Activated naive CD4-positive, alpha-beta T cell treated with anti-CD3 and anti-CD28 coated beads, Interleukin-2, amount 50 U/mL, for 24 hours (primary cell): ENCODE results near the gene CEP164.
A peak's percentile ranks its signal among the peaks of the same experiment; 100 is the strongest.
"Not testable (repeated sequence)": the region's sequence is repeated elsewhere in the genome, so short reads cannot be mapped to it uniquely, and the experiment has no call there.

Source experiments
- H3K27ac Mint-ChIP-seq: one replicate; pipeline ENCODE4 v1.8.0; 2021; ENCODE audit warnings: mild to moderate bottlenecking, mixed read lengths
- H3K27me3 Mint-ChIP-seq: one replicate; pipeline ENCODE4 v1.8.0; 2021; ENCODE audit warnings: mixed read lengths
- H3K36me3 Mint-ChIP-seq: one replicate; pipeline ENCODE4 v1.8.0; 2021; ENCODE audit warnings: mixed read lengths
- H3K4me1 Mint-ChIP-seq: one replicate; pipeline ENCODE4 v1.8.0; 2021; ENCODE audit warnings: mixed read lengths
- H3K4me3 Mint-ChIP-seq: one replicate; pipeline ENCODE4 v1.8.0; 2021; ENCODE audit warnings: mild to moderate bottlenecking, mixed read lengths
- H3K9me3 Mint-ChIP-seq: one replicate; pipeline ENCODE4 v1.8.0; 2021; ENCODE audit warnings: mixed read lengths

CEP164 gene

DNA sequence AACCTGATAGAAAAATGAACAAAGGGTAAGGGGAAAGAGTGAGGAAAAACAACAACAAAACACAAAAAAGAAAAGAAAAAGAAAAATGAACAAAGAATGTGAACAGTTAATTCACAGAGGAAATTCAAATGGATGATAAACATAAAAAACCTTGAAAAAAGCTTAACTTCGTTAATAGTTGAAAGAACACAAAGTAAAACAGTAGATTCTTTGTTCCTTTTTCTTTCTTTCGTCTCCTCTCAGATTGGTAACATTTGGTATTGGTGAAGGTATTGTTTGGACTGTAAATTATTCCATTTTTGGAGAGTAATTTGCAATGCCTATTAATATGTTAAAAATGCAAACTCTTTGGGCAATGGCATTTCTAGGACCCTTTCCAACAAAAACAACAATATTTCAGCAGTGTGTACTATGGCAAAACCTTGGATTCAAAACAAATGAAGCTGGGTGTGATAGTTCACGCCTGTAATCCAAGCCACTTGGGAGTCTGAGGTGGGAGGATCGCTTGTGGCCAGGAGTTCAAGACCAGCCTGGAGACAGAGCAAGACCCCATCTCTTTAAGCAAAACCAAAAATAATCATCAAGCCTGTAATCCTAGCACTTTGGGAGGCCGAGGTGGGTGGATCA, 8.3 kb upstream of the CEP164 start:
- Mint-ChIP-seq H3K9me3 (no peaks in the 10 kb centered on the region), H3K4me1 (peaks cover 11% of the 10 kb centered on the region), H3K27me3 (peaks cover 20% of the 10 kb centered on the region), H3K27ac (no peak overlapping the region), H3K4me3 (no peak overlapping the region), H3K36me3 (no peaks in the 10 kb centered on the region)

DNA sequence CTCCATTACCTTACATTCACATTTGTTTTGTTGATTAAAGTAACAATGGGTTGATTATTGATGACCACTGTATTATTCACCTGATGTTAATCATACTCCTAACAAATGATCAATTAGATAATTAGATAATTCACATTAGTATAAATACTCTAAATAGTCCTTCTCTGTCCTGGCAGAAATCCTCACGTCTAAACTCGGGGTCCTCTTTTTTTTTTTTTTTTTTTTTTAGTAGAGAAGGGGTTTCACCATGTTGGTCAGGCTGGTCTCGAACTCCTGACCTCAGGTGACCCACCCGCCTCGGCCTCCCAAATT, 443 bp upstream of the CEP164 start:
- H3K4me3 Mint-ChIP-seq, H3K27me3 Mint-ChIP-seq, H3K27ac Mint-ChIP-seq, H3K36me3 Mint-ChIP-seq, H3K9me3 Mint-ChIP-seq: not testable (repeated sequence)
- H3K4me1 Mint-ChIP-seq, result peaks cover 12% of the 10 kb centered on the region

DNA sequence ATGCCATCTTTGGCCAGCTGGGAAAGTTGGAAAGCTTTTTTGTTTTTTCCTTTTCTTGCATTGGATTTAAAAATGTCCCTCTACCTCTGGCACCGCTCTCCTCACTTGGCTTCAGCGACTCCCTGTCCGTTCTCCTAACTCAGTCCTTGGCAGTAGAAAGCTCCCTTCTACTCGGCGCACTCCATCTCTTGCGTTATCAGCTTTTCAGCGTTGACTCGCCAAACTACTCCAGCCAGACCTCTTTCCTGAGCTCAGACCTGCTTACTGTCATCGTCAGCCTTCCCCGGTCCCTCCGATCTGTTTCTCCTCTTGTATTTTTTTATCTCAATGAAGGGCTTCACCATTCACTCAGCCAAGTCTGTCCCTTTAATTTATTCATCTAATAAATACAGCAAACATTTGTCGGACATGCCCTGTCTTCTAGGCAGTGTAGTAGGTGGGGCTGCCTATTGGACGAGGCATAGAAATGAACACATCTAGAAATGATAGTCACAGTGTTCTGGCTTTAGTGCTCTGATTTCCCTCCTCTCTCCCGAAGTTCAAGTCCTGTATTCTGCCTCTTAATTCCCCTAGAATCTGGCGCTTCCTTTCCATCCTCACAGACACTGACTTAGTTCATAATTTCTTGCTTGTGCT, 839 bp downstream of the CEP164 start:
- H3K4me3 Mint-ChIP-seq, result no peak overlapping the region
- peaks cover 12% of the 10 kb centered on the region for H3K4me1 Mint-ChIP-seq
- H3K9me3 Mint-ChIP-seq, result no peaks in the 10 kb centered on the region
- H3K27me3 Mint-ChIP-seq, result no peaks in the 10 kb centered on the region
- peaks cover 2% of the 10 kb centered on the region for H3K36me3 Mint-ChIP-seq
- H3K27ac Mint-ChIP-seq, result no peak overlapping the region

DNA sequence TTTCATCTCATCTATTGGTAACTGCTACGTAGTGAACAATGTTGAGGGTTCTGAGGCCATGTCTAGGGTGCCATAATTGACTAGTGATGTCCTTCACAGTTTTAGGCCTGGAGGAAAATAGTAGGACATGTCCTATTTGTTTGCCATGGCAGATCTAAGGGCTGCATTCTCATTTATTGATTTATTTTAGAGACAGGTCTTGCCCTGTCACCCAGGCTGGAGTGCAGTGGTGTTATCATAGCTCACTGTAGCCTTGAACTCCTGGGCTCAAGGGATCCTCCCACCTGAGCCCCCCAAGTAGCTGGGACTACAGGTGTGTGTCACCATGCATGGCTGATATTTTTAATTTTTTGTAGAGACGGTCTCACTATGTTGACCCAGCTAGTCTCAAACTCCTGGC, 5.2 kb downstream of the CEP164 start:
- Mint-ChIP-seq H3K27ac (no peak overlapping the region), H3K4me1 (peaks cover 12% of the 10 kb centered on the region), H3K4me3 (no peak overlapping the region), H3K36me3 (peaks cover 10% of the 10 kb centered on the region), H3K9me3 (no peaks in the 10 kb centered on the region), H3K27me3 (no peaks in the 10 kb centered on the region)

DNA sequence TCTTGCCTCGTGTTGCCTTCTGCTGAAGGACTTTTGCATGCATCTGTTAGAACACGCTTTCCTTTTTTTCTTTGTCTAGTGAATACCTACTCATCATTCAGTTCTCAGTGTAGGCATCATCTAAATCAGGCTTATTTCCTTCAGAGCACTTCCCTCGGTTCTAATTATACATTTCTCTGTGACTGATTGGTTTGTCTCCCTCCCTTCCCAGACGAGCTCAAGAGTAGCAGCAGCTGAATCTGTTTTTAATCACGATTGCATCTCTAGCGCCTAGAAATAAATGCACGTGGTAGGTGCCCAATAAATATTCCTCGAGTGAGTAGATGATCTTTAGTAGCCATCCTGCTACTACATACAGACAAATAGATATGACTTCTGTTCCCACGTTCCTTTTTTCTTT, 6.3 kb downstream of the CEP164 start:
- Mint-ChIP-seq H3K27me3 (no peaks in the 10 kb centered on the region), H3K36me3 (peaks cover 12% of the 10 kb centered on the region), H3K27ac (no peak overlapping the region), H3K4me1 (peaks cover 12% of the 10 kb centered on the region), H3K9me3 (no peaks in the 10 kb centered on the region), H3K4me3 (no peak overlapping the region)

DNA sequence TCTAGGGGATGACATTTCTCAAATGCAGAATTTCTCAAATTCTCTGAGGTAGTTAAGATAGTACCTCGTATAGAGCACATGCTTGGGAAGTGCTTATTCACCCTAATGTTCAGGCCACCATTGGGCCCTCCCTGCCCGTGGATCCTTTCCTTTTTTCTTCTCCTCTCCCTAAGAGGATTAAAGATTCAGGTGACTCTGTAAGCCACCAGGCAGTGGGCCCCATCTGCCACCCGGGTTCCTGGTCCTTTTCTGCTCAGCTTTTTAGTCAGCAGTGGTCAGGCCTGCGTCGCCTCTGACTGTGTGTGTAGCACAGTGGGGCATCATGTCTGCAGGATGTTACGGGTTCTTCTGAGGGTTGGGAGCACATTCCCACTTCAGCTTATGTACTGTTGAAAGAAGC, 7.2 kb downstream of the CEP164 start:
- Mint-ChIP-seq H3K36me3 (peaks cover 14% of the 10 kb centered on the region), H3K27me3 (no peaks in the 10 kb centered on the region), H3K4me1 (peaks cover 11% of the 10 kb centered on the region), H3K4me3 (no peak overlapping the region), H3K9me3 (no peaks in the 10 kb centered on the region), H3K27ac (no peak overlapping the region)

DNA sequence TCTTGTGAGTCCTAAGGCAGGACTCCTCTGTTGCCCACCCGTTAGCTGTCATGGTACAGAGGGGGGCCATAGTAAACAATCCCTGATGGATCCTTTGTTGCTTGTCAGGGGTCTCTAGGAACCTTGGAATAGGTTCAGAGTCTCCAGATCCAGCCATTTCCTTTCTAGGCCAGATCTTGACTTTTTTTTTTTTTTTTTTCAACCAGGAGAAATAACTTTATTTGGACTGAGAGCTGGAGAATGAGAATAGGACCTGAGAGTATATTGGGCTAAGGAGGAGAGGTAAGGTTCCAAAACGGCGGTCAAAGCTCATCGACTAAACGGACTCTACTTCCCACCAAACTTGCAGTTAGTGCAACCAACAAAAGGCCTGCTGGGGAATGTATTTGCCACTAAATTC, 7.7 kb downstream of the CEP164 start:
- Mint-ChIP-seq H3K27ac (no peak overlapping the region), H3K36me3 (peaks cover 14% of the 10 kb centered on the region)

DNA sequence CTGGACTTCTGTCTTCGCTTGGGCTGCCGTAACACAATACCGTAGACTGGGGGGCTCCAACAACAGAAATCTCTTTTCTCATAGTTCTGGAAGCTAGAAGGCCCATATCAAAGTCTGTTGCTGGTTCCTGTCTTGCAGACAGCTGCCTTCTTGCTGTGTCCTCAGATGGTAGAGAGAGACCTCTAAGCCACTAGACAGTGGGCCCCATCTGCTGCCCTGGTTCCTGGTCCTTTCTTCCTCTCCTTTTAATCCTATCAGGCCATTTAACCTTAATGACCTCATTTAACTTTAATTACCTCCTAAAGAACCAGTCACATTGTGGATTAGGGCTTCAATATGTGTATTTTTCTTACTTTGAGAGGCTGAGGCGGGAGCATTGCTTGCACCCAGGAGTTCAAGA, 9.4 kb downstream of the CEP164 start:
- H3K4me3 Mint-ChIP-seq, result no peak overlapping the region
- peaks cover 15% of the 10 kb centered on the region for H3K36me3 Mint-ChIP-seq
- no peaks in the 10 kb centered on the region for H3K27me3 Mint-ChIP-seq
- no peaks in the 10 kb centered on the region for H3K9me3 Mint-ChIP-seq
- no peaks in the 10 kb centered on the region for H3K4me1 Mint-ChIP-seq
- H3K27ac Mint-ChIP-seq, result no peak overlapping the region

More for the DNA sequence above, 7.7 kb downstream of the CEP164 start:
- peaks cover 7% of the 10 kb centered on the region for H3K4me1 Mint-ChIP-seq
- no peaks in the 10 kb centered on the region for H3K9me3 Mint-ChIP-seq
- no peaks in the 10 kb centered on the region for H3K27me3 Mint-ChIP-seq
- H3K4me3 Mint-ChIP-seq, result no peak overlapping the region

DNA sequence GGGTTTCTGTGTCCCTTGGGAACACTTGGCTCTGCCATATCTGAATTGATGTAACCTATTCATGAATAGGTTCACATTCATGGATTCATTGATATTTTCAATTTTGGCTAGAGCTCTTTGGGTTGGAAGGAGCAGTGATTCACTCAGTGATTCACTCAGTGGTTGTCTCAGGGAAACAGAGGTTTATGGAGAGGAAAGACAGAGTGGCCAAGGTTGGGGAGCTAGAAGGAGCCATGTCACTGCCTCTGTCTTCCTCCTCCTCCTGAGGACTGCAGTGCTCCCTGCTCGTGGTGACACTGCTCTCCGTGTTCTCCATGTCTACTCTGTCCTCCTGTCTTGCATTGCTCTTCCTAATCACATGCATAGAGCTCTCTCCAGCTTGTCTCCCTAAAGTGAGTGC, 17.4 kb downstream of the CEP164 start:
- Mint-ChIP-seq H3K4me3 (no peak overlapping the region), H3K27ac (peak overlapping the region; percentile 72), H3K9me3 (no peaks in the 10 kb centered on the region), H3K36me3 (peaks cover 18% of the 10 kb centered on the region), H3K4me1 (no peaks in the 10 kb centered on the region), H3K27me3 (no peaks in the 10 kb centered on the region)

DNA sequence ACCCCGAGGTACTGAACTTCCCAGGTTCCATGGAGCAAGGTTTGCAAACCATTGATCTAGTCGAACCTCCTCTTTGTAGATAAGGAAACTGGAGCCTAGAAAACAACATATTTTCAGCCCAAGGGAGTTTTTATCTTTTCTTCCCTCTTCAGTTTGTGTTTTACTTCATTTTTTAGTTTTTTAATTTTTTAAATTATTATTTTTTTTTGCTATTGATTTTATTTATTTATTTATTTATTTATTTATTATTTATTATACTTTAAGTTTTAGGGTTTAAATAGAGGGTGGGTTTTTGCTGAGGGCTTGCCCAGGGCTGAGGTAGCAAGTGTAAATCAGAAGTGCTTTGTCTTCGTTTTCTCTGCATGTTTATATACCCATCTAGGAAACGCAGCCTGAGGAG, 26.9 kb downstream of the CEP164 start:
- Mint-ChIP-seq H3K4me1 (no peaks in the 10 kb centered on the region), H3K4me3 (no peak overlapping the region), H3K9me3 (no peaks in the 10 kb centered on the region), H3K27me3 (no peaks in the 10 kb centered on the region), H3K36me3 (peaks cover 8% of the 10 kb centered on the region), H3K27ac (no peak overlapping the region)

DNA sequence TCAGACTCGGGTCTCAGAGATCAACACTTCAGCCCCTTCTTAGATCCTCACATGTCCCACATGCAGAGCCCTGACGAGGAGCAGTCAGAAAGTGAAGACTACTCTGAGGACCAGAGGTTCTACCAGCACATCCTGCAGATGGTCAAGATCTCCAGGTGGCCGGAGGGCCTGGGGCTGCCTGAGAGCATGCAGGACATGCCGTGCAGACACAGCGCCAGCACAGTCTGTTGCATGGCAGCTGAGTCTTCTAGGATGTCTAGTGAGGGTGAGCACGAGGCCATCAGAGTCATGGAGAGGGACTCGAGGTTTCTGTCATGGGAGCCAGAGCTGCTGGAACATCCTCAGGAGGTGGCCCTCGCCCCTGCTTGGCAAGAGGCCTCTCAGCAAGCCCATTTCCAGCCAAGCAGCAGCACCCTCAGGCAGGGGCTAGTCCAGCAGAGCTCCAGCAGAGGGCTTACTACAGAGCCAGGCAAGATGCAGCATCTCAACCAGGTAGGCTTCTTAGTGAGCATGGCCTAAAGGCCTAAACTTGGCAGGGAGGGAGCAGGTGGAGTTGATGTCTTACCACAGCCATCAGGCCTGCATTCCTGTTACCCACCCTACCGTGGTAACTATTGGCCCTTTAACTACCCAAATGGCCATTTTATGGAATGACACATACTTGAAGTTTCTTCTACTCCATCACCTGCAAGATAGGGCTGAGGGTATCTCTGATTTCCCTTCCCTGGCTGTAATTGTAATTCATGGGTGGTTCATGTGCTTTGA, 28.7 kb downstream of the CEP164 start:
- no peaks in the 10 kb centered on the region for H3K4me1 Mint-ChIP-seq
- no peaks in the 10 kb centered on the region for H3K9me3 Mint-ChIP-seq
- H3K27me3 Mint-ChIP-seq, result no peaks in the 10 kb centered on the region
- H3K4me3 Mint-ChIP-seq, result no peak overlapping the region
- H3K36me3 Mint-ChIP-seq, result peaks cover 8% of the 10 kb centered on the region
- H3K27ac Mint-ChIP-seq, result no peak overlapping the region

DNA sequence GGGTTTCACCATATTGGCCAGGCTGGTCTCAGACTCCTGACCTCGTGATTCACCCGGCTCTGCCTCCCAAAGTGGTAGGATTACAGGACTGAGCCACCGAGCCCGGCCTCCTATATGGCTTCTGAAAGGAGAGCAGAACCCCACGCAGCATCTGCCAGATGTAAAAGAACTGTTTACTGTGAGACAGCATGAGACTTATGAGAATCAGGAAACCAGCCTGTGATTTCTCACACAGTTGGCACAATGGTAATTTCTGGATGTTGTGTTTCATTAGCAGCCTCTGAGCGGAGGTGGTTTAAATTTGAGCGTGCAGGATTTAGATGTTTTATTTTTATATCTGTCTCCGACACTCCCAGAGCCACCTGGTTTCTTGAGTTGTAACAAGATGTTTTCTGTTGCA, 33.8 kb downstream of the CEP164 start:
- no peaks in the 10 kb centered on the region for H3K27me3 Mint-ChIP-seq
- H3K4me1 Mint-ChIP-seq, result no peaks in the 10 kb centered on the region
- no peaks in the 10 kb centered on the region for H3K9me3 Mint-ChIP-seq

DNA sequence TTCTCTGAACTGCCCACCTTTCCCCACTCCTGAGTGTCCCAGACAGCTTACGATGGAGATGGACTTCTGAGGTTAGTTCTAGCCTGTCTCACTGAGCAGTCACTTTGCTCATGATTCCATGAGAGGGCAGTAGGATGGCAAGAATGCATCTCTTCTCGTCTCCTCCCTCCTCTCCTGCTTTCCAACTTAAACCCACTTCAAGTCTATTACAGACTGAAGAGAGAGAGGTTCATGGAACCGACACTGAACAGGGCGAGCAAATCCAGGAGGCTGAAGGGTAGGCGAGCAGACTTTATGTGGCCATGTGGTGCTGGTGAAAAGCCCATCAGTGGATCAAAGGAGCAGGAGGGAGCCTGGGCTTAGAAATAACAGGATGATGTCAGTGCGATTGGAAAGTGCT, 38.6 kb downstream of the CEP164 start:
- Mint-ChIP-seq H3K36me3 (peaks cover 30% of the 10 kb centered on the region), H3K27ac (no peak overlapping the region), H3K9me3 (no peaks in the 10 kb centered on the region), H3K4me1 (no peaks in the 10 kb centered on the region), H3K27me3 (no peaks in the 10 kb centered on the region), H3K4me3 (no peak overlapping the region)

More for the DNA sequence above, 33.8 kb downstream of the CEP164 start:
- H3K4me3 Mint-ChIP-seq, result no peak overlapping the region
- H3K36me3 Mint-ChIP-seq, result peaks cover 23% of the 10 kb centered on the region
- no peak overlapping the region for H3K27ac Mint-ChIP-seq

DNA sequence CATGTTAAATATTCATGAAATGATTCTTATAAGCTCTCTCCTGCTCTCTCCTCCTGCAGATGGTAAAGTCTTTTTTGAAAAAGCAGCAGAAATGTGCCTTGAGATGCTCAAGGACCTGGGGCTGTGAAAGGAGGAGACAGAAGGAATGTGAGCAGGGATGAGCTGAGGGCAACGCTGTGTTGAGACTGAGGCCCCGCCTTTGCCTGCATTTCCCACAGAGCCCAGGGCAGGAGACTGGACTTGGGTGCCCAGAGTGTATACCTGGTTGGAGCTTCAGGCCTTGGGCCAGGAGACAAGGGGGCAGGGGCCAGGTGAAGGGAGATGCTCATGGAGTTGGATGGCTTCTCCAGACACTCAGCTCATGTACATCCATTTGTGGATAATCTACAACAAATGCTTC, 39.2 kb downstream of the CEP164 start:
- Mint-ChIP-seq H3K4me3 (no peak overlapping the region), H3K27me3 (no peaks in the 10 kb centered on the region), H3K9me3 (no peaks in the 10 kb centered on the region), H3K36me3 (peaks cover 27% of the 10 kb centered on the region), H3K27ac (no peak overlapping the region), H3K4me1 (no peaks in the 10 kb centered on the region)

DNA sequence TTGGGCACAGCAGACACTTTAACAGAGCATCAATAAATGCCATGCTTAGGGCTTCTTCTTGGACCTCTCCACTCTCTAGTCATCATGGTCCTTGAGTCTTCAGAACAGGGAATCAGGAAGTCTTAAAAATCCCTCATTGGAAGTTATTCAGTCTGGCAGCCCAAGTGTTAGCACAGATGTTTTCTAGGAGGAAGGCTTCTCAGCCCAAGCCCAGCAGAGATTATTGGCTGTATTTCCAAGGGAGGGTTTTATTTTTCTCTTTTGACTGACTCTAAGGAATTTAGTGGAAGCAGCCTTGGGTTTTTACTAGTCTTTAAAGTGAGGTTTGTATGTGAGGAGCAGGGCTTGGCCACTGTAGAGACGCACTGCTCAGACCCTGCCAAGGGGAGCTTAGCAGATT, 41.9 kb downstream of the CEP164 start:
- H3K36me3 Mint-ChIP-seq, result peaks cover 24% of the 10 kb centered on the region
- no peak overlapping the region for H3K4me3 Mint-ChIP-seq
- no peak overlapping the region for H3K27ac Mint-ChIP-seq

DNA sequence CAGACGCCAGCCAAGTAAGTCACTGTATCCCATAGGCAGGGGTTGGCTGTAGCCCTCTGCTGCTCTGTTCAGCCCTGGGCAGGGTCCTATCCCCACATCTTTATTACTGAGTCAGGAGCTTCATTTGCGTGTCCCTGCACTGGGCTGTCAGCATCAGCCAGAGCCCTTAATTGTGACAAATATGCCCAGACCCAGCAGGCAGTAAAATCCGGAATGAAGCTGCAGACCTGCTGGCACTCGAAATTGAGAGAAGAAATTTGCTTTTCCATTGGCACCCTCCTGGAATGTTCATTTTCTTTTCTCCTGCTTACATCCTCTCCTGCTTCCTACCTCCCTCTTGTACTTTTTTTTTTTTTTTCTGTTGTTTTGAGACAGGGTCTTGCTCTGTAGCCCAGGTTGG, 43.8 kb downstream of the CEP164 start:
- H3K4me1 Mint-ChIP-seq, result no peaks in the 10 kb centered on the region
- H3K27ac Mint-ChIP-seq, result no peak overlapping the region
- H3K4me3 Mint-ChIP-seq, result no peak overlapping the region
- peaks cover 24% of the 10 kb centered on the region for H3K36me3 Mint-ChIP-seq
- no peaks in the 10 kb centered on the region for H3K27me3 Mint-ChIP-seq
- H3K9me3 Mint-ChIP-seq, result no peaks in the 10 kb centered on the region

More for the DNA sequence above, 41.9 kb downstream of the CEP164 start:
- no peaks in the 10 kb centered on the region for H3K9me3 Mint-ChIP-seq
- no peaks in the 10 kb centered on the region for H3K4me1 Mint-ChIP-seq
- no peaks in the 10 kb centered on the region for H3K27me3 Mint-ChIP-seq
